Calu3 (cell line): ENCODE results near the gene NT5M. TPM values are rescaled to one million over a fixed set of nuclear protein-coding genes. Genes with fewer than 3 reads are reported as not detected.

ENCODE experiments used
- BruUV-seq: library from RNA; stranded (reverse); fragments of 400-500 nt; replicated peaks from 2 replicates; lab custom pipeline; 2021; lab: Mats Ljungman, UMichigan
- CTCF ChIA-PET: fragments of 300-600 bp; sonication (Branson Sonifier 250); formaldehyde crosslinking; loops from one replicate; lab custom pipeline; 2022; ENCODE audit warnings: antibody characterized with exemption; lab: Charles Lee
- DNase-seq: peaks from one replicate; pipeline ENCODE4 v3.0.0; 2022
- H3K27ac Mint-ChIP-seq: one replicate; pipeline ENCODE4 v1.8.0; 2022; ENCODE audit warnings: mixed read lengths; ENCODE audit not compliant: unreplicated experiment
- H3K27me3 Mint-ChIP-seq: one replicate; pipeline ENCODE4 v1.8.0; 2022; ENCODE audit warnings: mixed read lengths; ENCODE audit not compliant: unreplicated experiment
- H3K36me3 Mint-ChIP-seq: one replicate; pipeline ENCODE4 v1.8.0; 2022; ENCODE audit warnings: mild to moderate bottlenecking, moderate library complexity, mixed read lengths; ENCODE audit not compliant: insufficient read depth, unreplicated experiment
- H3K4me1 Mint-ChIP-seq: one replicate; pipeline ENCODE4 v1.8.0; 2022; ENCODE audit warnings: mild to moderate bottlenecking, low read depth, mixed read lengths; ENCODE audit not compliant: unreplicated experiment
- H3K4me3 Mint-ChIP-seq: one replicate; pipeline ENCODE4 v1.8.0; 2022; ENCODE audit warnings: mild to moderate bottlenecking, low read depth, moderate library complexity, mixed read lengths; ENCODE audit not compliant: unreplicated experiment
- H3K9me3 Mint-ChIP-seq: one replicate; pipeline ENCODE4 v1.8.0; 2022; ENCODE audit warnings: low read depth, mixed read lengths; ENCODE audit not compliant: unreplicated experiment
- intact Hi-C: fragments of 100-400 bp; cut with micrococcal nuclease; formaldehyde crosslinking; loops from one replicate; pipeline ENCODE4 v1.10.0; 2022; ENCODE audit not compliant: unreplicated experiment
- total RNA-seq: library from RNA; stranded (reverse); gene quantifications from 2 replicates; pipeline ENCODE4 v1.2.3, GENCODE V29; 2022
- TF ChIP-seq, protein P1 (sequence below): fragments of 200-600 bp; IDR thresholded peaks from one replicate; pipeline ENCODE4 v1.8.0; 2022; ENCODE audit warnings: antibody characterized with exemption; ENCODE audit not compliant: unreplicated experiment

The NT5M gene
- total RNA-seq, 1 experiment from 2014 or later: 1.0 TPM

DNA sequence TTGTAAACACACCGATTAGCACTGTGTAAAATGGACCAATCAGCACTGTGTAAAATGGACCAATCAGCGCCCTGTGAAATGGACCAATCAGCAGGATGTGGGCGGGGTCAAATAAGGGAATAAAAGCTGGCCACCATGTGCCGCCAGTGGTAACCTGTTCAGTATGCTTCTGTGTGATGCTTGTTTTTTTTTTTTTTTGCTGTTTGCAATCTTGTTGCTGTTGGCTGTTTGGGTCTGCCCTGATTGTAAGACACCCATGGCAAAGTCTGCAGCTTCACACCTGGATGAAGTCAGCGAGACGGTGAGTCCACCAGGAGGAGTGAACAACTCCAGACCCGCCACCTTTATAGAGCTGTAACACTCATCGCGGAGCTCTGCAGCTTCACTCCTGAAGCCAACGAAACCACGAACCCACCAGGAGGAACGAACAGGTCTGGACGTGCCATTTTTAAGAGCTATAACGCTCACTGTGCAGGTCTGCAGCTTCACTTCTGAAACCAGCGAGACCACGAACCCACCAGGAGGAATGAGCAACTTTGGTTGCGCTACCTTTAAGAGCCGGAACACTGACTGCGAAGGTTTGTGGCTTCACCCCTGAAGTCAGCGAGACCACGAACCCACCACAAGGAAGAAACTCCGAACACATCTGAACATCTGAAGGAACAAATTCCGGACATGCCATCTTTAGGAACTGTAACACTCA lies 88.6 kb downstream of the NT5M start:
- H3K9me3 Mint-ChIP-seq: no peaks in the 10 kb centered on the region
- TF ChIP-seq, protein P1, sequence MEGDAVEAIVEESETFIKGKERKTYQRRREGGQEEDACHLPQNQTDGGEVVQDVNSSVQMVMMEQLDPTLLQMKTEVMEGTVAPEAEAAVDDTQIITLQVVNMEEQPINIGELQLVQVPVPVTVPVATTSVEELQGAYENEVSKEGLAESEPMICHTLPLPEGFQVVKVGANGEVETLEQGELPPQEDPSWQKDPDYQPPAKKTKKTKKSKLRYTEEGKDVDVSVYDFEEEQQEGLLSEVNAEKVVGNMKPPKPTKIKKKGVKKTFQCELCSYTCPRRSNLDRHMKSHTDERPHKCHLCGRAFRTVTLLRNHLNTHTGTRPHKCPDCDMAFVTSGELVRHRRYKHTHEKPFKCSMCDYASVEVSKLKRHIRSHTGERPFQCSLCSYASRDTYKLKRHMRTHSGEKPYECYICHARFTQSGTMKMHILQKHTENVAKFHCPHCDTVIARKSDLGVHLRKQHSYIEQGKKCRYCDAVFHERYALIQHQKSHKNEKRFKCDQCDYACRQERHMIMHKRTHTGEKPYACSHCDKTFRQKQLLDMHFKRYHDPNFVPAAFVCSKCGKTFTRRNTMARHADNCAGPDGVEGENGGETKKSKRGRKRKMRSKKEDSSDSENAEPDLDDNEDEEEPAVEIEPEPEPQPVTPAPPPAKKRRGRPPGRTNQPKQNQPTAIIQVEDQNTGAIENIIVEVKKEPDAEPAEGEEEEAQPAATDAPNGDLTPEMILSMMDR: no peak
- no peak overlapping the region for H3K4me3 Mint-ChIP-seq
- intact Hi-C loops: no loop called here
- peaks cover 10% of the 10 kb centered on the region for H3K36me3 Mint-ChIP-seq
- H3K4me1 Mint-ChIP-seq: peaks cover 10% of the 10 kb centered on the region
- H3K27ac Mint-ChIP-seq: no peak overlapping the region
- CTCF ChIA-PET: no interaction called here
- H3K27me3 Mint-ChIP-seq: peaks cover 30% of the 10 kb centered on the region
- BruUV-seq: no TSS peak
- no peak for DNase-seq

DNA sequence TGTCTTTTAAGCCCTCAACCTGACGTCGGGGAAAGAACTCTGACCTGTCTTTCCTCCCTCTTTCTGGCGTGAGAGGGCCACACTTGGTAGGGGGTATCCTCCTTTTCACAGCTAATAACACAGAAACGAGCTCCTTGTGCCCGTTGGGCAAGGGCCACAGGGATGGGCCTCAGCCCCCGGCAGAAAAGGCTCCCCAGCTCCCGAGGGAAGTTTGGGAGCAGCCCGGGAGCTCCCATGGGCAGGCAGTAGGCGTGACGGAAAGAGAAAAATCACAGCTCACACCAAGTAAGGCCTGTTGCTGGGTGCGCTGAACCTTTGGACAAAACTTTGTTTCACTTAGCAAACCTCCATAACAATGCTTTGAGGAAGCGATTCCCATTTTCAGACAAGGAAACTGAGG lies 90.8 kb downstream of the NT5M start:
- BruUV-seq: no TSS peak

DNA sequence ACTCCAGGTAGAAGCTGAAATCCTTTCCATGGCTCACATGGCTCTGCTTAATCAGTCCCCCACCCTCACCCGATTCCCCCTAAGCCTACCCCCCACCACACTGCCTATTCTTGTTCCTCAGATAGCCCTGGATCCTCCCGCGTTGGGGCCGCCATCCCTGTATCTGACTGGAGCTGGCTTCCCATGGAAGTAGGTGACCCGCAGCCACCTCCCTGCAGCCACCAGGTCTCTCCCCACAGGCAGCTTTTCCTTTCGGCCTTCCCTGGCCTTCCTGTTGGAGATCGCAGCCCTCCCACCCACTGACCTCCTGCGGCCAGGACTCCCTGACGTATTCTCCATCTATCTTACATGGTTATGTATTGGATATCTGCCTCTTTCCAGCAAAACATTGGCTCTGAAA lies 91.3 kb downstream of the NT5M start:
- Mint-ChIP-seq H3K36me3 (peaks cover 5% of the 10 kb centered on the region), H3K27me3 (peaks cover 54% of the 10 kb centered on the region), H3K27ac (no peak overlapping the region), H3K4me3 (no peak overlapping the region), H3K4me1 (no peaks in the 10 kb centered on the region), H3K9me3 (no peaks in the 10 kb centered on the region)
- no peak for DNase-seq
- BruUV-seq: no TSS peak
- TF ChIP-seq, protein P1: no peak
- intact Hi-C loops: no loop called here
- CTCF ChIA-PET: interaction anchor here (0.7 kb wide), 1 partner anchor 83 kb away, joined by 4 read pairs; the partner anchor contains the start of gene MED9

More for the DNA sequence above, 90.8 kb downstream of the NT5M start:
- TF ChIP-seq, protein P1: no peak
- Mint-ChIP-seq H3K27ac (no peak overlapping the region), H3K27me3 (peaks cover 49% of the 10 kb centered on the region), H3K9me3 (no peaks in the 10 kb centered on the region), H3K4me3 (no peak overlapping the region), H3K36me3 (peaks cover 5% of the 10 kb centered on the region), H3K4me1 (no peaks in the 10 kb centered on the region)
- DNase-seq: no peak
- intact Hi-C loops: no loop called here
- CTCF ChIA-PET: interaction anchor here (0.9 kb wide), 1 partner anchor 103 kb away, joined by 3 read pairs; no protein-coding TSS in a partner anchor

DNA sequence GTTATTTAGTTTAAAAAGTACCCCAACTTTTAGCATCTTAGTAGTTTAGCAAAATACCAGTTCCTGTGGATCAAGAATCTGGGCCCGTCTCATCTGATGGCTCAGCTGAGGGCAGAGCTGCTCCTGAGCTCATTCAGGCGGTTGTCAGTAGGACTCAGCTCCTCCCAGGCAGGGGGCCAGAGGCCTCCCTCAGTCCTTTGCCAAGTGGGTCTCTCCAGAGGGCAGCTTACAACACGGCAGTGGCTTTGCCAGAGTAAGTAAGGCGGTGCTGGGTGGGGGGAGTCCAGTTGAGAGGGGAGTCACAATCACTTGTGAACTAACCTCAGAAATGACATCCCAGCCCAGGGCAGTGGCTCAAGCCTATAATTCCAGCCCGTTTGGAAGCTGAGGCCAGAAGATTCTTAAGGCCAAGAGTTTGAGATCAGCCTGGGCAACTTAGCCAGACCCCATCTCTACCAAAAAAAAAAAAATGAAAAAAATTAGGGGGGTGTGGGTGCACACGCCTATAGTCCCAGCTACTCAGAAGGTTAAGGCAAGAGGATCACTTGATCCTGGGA lies 92.2 kb downstream of the NT5M start:
- H3K4me1 Mint-ChIP-seq: no peaks in the 10 kb centered on the region
- H3K27me3 Mint-ChIP-seq: peaks cover 62% of the 10 kb centered on the region
- H3K27ac Mint-ChIP-seq: no peak overlapping the region
- H3K9me3 Mint-ChIP-seq: no peaks in the 10 kb centered on the region
- CTCF ChIA-PET: no interaction called here
- no TSS peak for BruUV-seq
- peaks cover 5% of the 10 kb centered on the region for H3K36me3 Mint-ChIP-seq
- TF ChIP-seq, protein P1: no peak
- H3K4me3 Mint-ChIP-seq: no peak overlapping the region
- intact Hi-C loops: no loop called here
- no peak for DNase-seq
